ENCODE measurements around the gene CRYBA2.

The CRYBA2 gene, protein sequence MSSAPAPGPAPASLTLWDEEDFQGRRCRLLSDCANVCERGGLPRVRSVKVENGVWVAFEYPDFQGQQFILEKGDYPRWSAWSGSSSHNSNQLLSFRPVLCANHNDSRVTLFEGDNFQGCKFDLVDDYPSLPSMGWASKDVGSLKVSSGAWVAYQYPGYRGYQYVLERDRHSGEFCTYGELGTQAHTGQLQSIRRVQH

GRCh38 chr2:218993345-218994315 is at the start of gene CRYBA2:
TSS of gene CRYBA2 (minus strand) at chr2:218993422. CDS start at chr2:218993176, 246 bp downstream.
- Histone ChIP-seq H3K27ac (ENCODE audit: low read depth, low read length) (no peak within 1 kb of the TSS), H3K9me3 (ENCODE audit: low read length) (no peaks in the 10 kb centered on the region), H3K27me3 (ENCODE audit: control insufficient read depth in 1 of 2, insufficient read depth in 2 of 2, low read length in 2 of 2) (peaks cover 69 to 84% of the 10 kb centered on the region in 2 donors), H3K9ac (ENCODE audit: low read length) (no peak within 1 kb of the TSS), H3K36me3 (ENCODE audit: insufficient read depth, low read length) (no peaks in the 10 kb centered on the region), H3K4me1 (ENCODE audit: insufficient read depth, low read length) (peaks cover 24% of the 10 kb centered on the region), H3K4me3 (ENCODE audit: low read depth in 1 of 2, low read length in 2 of 2) (peak within 1 kb of the TSS; percentile 35 to 50)

DNA sequence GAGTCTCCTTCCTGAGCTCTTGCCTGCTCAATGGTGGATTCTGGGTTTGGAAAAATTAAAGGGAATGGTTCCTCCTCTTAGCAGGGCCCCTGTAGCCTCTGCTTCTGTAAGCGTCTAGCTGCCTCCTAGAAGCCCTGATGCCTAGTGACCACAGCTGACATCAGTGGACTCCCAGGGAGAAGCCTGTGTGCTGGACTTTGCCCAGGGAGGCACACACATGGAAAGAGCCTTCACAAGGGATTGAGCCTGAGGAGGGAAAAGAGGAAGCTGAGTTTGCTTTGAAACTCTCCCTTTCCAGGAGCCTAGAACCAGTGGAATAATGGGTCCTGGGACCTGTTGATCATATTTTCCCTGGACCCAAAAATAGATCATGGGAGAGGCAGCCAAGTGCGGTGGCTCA is 49.5 kb upstream of the CRYBA2 start:
- Histone ChIP-seq H3K4me3 (ENCODE audit: low read depth in 1 of 2, low read length in 2 of 2) (no peak overlapping the region), H3K9ac (ENCODE audit: low read length) (no peak overlapping the region), H3K36me3 (ENCODE audit: insufficient read depth, low read length) (no peaks in the 10 kb centered on the region), H3K27me3 (ENCODE audit: control insufficient read depth in 1 of 2, insufficient read depth in 2 of 2, low read length in 2 of 2) (peaks cover 17 to 20% of the 10 kb centered on the region in 2 donors), H3K27ac (ENCODE audit: low read depth, low read length) (no peak overlapping the region), H3K9me3 (ENCODE audit: low read length) (no peaks in the 10 kb centered on the region), H3K4me1 (ENCODE audit: insufficient read depth, low read length) (no peaks in the 10 kb centered on the region)

GRCh38 chr2:219042157-219042556 is 48.9 kb upstream of the CRYBA2 start:
- Histone ChIP-seq H3K9me3 (ENCODE audit: low read length) (no peaks in the 10 kb centered on the region), H3K36me3 (ENCODE audit: insufficient read depth, low read length) (no peaks in the 10 kb centered on the region), H3K9ac (ENCODE audit: low read length) (no peak overlapping the region), H3K27me3 (ENCODE audit: control insufficient read depth in 1 of 2, insufficient read depth in 2 of 2, low read length in 2 of 2) (peaks cover 17 to 20% of the 10 kb centered on the region in 2 donors), H3K27ac (ENCODE audit: low read depth, low read length) (no peak overlapping the region), H3K4me3 (ENCODE audit: low read depth in 1 of 2, low read length in 2 of 2) (no peak overlapping the region), H3K4me1 (ENCODE audit: insufficient read depth, low read length) (no peaks in the 10 kb centered on the region)

DNA sequence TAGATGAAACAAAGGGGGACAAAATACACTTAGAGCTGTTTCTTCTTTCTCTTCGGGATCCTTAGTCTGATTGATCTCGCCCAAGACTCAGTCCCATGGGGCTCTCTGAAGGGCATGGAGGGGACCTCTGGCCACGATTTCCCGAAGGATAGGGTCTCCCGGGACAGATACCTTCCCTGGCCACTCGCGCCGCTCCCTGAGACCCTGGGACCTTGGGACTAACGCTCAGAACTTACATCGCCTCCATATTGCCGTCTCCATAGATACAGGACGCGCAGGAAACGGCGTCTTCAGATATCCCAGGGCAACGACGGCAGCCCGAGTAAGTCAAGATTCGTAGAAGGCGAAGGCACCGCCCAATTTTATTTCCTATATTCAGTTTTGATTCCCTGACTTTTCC is 48.0 kb upstream of the CRYBA2 start, which contains the start of gene CFAP65:
Gene CFAP65, minus strand, starts transcription at position 265 of the 400 bp plus-strand sequence. CDS start 2,468 bp downstream, outside the sequence.
- no peak within 1 kb of the TSS for H3K4me3 ChIP-seq (ENCODE audit: low read depth in 1 of 2, low read length in 2 of 2)
- no peaks in the 10 kb centered on the region for H3K4me1 ChIP-seq (ENCODE audit: insufficient read depth, low read length)
- H3K27me3 ChIP-seq (ENCODE audit: control insufficient read depth in 1 of 2, insufficient read depth in 2 of 2, low read length in 2 of 2): peaks cover 17 to 20% of the 10 kb centered on the region in 2 donors
- no peaks in the 10 kb centered on the region for H3K9me3 ChIP-seq (ENCODE audit: low read length)
- H3K9ac ChIP-seq (ENCODE audit: low read length): no peak within 1 kb of the TSS
- H3K36me3 ChIP-seq (ENCODE audit: insufficient read depth, low read length): no peaks in the 10 kb centered on the region
- H3K27ac ChIP-seq (ENCODE audit: low read depth, low read length): no peak within 1 kb of the TSS

DNA sequence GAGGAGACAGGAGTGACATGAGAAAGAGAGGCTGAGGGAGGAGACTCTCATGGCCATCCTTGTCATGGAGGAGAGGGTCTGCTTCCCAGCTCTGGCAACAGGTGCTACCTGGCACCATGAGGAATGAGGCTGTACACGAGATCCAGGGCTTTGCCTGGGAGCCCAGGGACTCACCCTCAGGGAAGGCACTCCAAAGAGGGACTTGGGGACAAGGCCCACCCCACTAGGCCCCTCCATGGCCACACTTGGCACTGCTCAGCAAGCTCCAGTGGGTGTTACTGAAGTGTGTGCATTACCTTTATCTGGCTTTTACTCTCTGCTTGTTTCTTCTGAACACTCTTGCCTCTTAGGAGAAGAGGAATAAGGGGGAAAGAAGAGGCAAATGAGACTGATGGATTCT is 45.4 kb upstream of the CRYBA2 start:
- Histone ChIP-seq H3K27me3 (ENCODE audit: control insufficient read depth in 1 of 2, insufficient read depth in 2 of 2, low read length in 2 of 2) (peaks cover 15 to 17% of the 10 kb centered on the region in 2 donors), H3K27ac (ENCODE audit: low read depth, low read length) (no peak overlapping the region), H3K36me3 (ENCODE audit: insufficient read depth, low read length) (no peaks in the 10 kb centered on the region), H3K4me1 (ENCODE audit: insufficient read depth, low read length) (no peaks in the 10 kb centered on the region), H3K4me3 (ENCODE audit: low read depth in 1 of 2, low read length in 2 of 2) (no peak overlapping the region), H3K9me3 (ENCODE audit: low read length) (no peaks in the 10 kb centered on the region), H3K9ac (ENCODE audit: low read length) (no peak overlapping the region)

GRCh38 chr2:219037783-219038499 is 44.7 kb upstream of the CRYBA2 start:
- H3K27me3 ChIP-seq (ENCODE audit: control insufficient read depth in 1 of 2, insufficient read depth in 2 of 2, low read length in 2 of 2): peaks cover 15 to 17% of the 10 kb centered on the region in 2 donors
- no peak overlapping the region for H3K27ac ChIP-seq (ENCODE audit: low read depth, low read length)
- H3K36me3 ChIP-seq (ENCODE audit: insufficient read depth, low read length): no peaks in the 10 kb centered on the region
- H3K9me3 ChIP-seq (ENCODE audit: low read length): no peaks in the 10 kb centered on the region
- no peaks in the 10 kb centered on the region for H3K4me1 ChIP-seq (ENCODE audit: insufficient read depth, low read length)
- no peak overlapping the region for H3K9ac ChIP-seq (ENCODE audit: low read length)
- H3K4me3 ChIP-seq (ENCODE audit: low read depth in 1 of 2, low read length in 2 of 2): no peak overlapping the region

- no peaks in the 10 kb centered on the region for H3K4me1 ChIP-seq (ENCODE audit: insufficient read depth, low read length)
- H3K27me3 ChIP-seq (ENCODE audit: control insufficient read depth in 1 of 2, insufficient read depth in 2 of 2, low read length in 2 of 2): peaks cover 6 to 10% of the 10 kb centered on the region in 2 donors
- H3K9me3 ChIP-seq (ENCODE audit: low read length): no peaks in the 10 kb centered on the region
- no peaks in the 10 kb centered on the region for H3K36me3 ChIP-seq (ENCODE audit: insufficient read depth, low read length)
- H3K9ac ChIP-seq (ENCODE audit: low read length): no peak overlapping the region
- H3K4me3 ChIP-seq (ENCODE audit: low read depth in 1 of 2, low read length in 2 of 2): no peak overlapping the region
- no peak overlapping the region for H3K27ac ChIP-seq (ENCODE audit: low read depth, low read length)
Measured at GRCh38 chr2:219035942-219036341, 42.7 kb upstream of the CRYBA2 start.

- Histone ChIP-seq H3K27ac (ENCODE audit: low read depth, low read length) (no peak overlapping the region), H3K9me3 (ENCODE audit: low read length) (no peaks in the 10 kb centered on the region), H3K4me1 (ENCODE audit: insufficient read depth, low read length) (no peaks in the 10 kb centered on the region), H3K4me3 (ENCODE audit: low read depth in 1 of 2, low read length in 2 of 2) (no peak overlapping the region), H3K27me3 (ENCODE audit: control insufficient read depth in 1 of 2, insufficient read depth in 2 of 2, low read length in 2 of 2) (peaks cover 0 to 16% of the 10 kb centered on the region in 2 donors), H3K9ac (ENCODE audit: low read length) (no peak overlapping the region), H3K36me3 (ENCODE audit: insufficient read depth, low read length) (no peaks in the 10 kb centered on the region)
Measured at GRCh38 chr2:219034823-219035222, 41.6 kb upstream of the CRYBA2 start.

GRCh38 chr2:219032051-219032745 is 39.0 kb upstream of the CRYBA2 start:
- no peak overlapping the region for H3K4me3 ChIP-seq (ENCODE audit: low read depth in 1 of 2, low read length in 2 of 2)
- no peak overlapping the region for H3K27ac ChIP-seq (ENCODE audit: low read depth, low read length)
- no peaks in the 10 kb centered on the region for H3K4me1 ChIP-seq (ENCODE audit: insufficient read depth, low read length)

GRCh38 chr2:219031005-219031738 is 38.0 kb upstream of the CRYBA2 start:
- Histone ChIP-seq H3K36me3 (ENCODE audit: insufficient read depth, low read length) (no peaks in the 10 kb centered on the region), H3K4me3 (ENCODE audit: low read depth in 1 of 2, low read length in 2 of 2) (no peak overlapping the region), H3K27me3 (ENCODE audit: control insufficient read depth in 1 of 2, insufficient read depth in 2 of 2, low read length in 2 of 2) (peaks cover 0 to 26% of the 10 kb centered on the region in 2 donors), H3K9ac (ENCODE audit: low read length) (no peak overlapping the region), H3K27ac (ENCODE audit: low read depth, low read length) (no peak overlapping the region), H3K4me1 (ENCODE audit: insufficient read depth, low read length) (no peaks in the 10 kb centered on the region), H3K9me3 (ENCODE audit: low read length) (no peaks in the 10 kb centered on the region)

More at GRCh38 chr2:219032051-219032745, 39.0 kb upstream of the CRYBA2 start:
- no peaks in the 10 kb centered on the region for H3K36me3 ChIP-seq (ENCODE audit: insufficient read depth, low read length)
- no peak overlapping the region for H3K9ac ChIP-seq (ENCODE audit: low read length)
- peaks cover 0 to 26% of the 10 kb centered on the region in 2 donors for H3K27me3 ChIP-seq (ENCODE audit: control insufficient read depth in 1 of 2, insufficient read depth in 2 of 2, low read length in 2 of 2)
- H3K9me3 ChIP-seq (ENCODE audit: low read length): no peaks in the 10 kb centered on the region
